PC-9 (cell line): ENCODE measurements around the gene TUBE1.

Experiments
- EZH2 ChIP-seq: fragments of 200-600 bp; sonication (generic); IDR thresholded peaks from 2 replicates; pipeline ENCODE4 v1.8.0; 2017; ENCODE audit warnings: antibody characterized with exemption, low read depth
- TF ChIP-seq, protein P1 (sequence below): fragments of 200-600 bp; sonication (generic); conservative IDR thresholded peaks from 2 replicates; pipeline ENCODE4 v1.6.1; 2017; ENCODE audit warnings: mixed run types, antibody characterized with exemption, mild to moderate bottlenecking, moderate library complexity

- TF ChIP-seq, protein P1, sequence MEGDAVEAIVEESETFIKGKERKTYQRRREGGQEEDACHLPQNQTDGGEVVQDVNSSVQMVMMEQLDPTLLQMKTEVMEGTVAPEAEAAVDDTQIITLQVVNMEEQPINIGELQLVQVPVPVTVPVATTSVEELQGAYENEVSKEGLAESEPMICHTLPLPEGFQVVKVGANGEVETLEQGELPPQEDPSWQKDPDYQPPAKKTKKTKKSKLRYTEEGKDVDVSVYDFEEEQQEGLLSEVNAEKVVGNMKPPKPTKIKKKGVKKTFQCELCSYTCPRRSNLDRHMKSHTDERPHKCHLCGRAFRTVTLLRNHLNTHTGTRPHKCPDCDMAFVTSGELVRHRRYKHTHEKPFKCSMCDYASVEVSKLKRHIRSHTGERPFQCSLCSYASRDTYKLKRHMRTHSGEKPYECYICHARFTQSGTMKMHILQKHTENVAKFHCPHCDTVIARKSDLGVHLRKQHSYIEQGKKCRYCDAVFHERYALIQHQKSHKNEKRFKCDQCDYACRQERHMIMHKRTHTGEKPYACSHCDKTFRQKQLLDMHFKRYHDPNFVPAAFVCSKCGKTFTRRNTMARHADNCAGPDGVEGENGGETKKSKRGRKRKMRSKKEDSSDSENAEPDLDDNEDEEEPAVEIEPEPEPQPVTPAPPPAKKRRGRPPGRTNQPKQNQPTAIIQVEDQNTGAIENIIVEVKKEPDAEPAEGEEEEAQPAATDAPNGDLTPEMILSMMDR: no peak
- TF ChIP-seq EZH2: no peak
Measured at GRCh38 chr6:112081569-112081968, 5.7 kb downstream of the TUBE1 start.
